Measurements from ENCODE around the gene RNF220.

RNF220 gene

GRCh38 chr1:44536357-44537209 lies 131.5 kb downstream of the RNF220 start:
- Histone ChIP-seq H3K4me1 (ENCODE audit: control insufficient read depth in 1 of 2, insufficient read depth in 2 of 2, low read length in 2 of 2) (no peaks in the 10 kb centered on the region), H3K36me3 (ENCODE audit: control insufficient read depth in 1 of 2, insufficient read depth in 2 of 2, low read length in 2 of 2) (no peaks in the 10 kb centered on the region), H3K4me3 (ENCODE audit: low read depth in 1 of 2, low read length in 2 of 2) (no peak overlapping the region), H3K9me3 (ENCODE audit: control insufficient read depth in 1 of 2, low read length in 2 of 2) (no peaks in the 10 kb centered on the region), H3K27ac (ENCODE audit: low read length) (no peak overlapping the region), H3K27me3 (ENCODE audit: low read depth, low read length) (no peaks in the 10 kb centered on the region)

- Histone ChIP-seq H3K9me3 (ENCODE audit: control insufficient read depth in 1 of 2, low read length in 2 of 2) (no peaks in the 10 kb centered on the region), H3K27ac (ENCODE audit: low read length) (no peak overlapping the region), H3K36me3 (ENCODE audit: control insufficient read depth in 1 of 2, insufficient read depth in 2 of 2, low read length in 2 of 2) (no peaks in the 10 kb centered on the region), H3K4me1 (ENCODE audit: control insufficient read depth in 1 of 2, insufficient read depth in 2 of 2, low read length in 2 of 2) (no peaks in the 10 kb centered on the region), H3K27me3 (ENCODE audit: low read depth, low read length) (no peaks in the 10 kb centered on the region), H3K4me3 (ENCODE audit: low read depth in 1 of 2, low read length in 2 of 2) (no peak overlapping the region)
Measured at GRCh38 chr1:44537538-44537937, 132.5 kb downstream of the RNF220 start.

- Histone ChIP-seq H3K27me3 (ENCODE audit: low read depth, low read length) (no peaks in the 10 kb centered on the region), H3K4me3 (ENCODE audit: low read depth in 1 of 2, low read length in 2 of 2) (no peak overlapping the region), H3K9me3 (ENCODE audit: control insufficient read depth in 1 of 2, low read length in 2 of 2) (no peaks in the 10 kb centered on the region), H3K27ac (ENCODE audit: low read length) (no peak overlapping the region), H3K4me1 (ENCODE audit: control insufficient read depth in 1 of 2, insufficient read depth in 2 of 2, low read length in 2 of 2) (no peaks in the 10 kb centered on the region), H3K36me3 (ENCODE audit: control insufficient read depth in 1 of 2, insufficient read depth in 2 of 2, low read length in 2 of 2) (no peaks in the 10 kb centered on the region)
Measured at GRCh38 chr1:44537956-44538355, 132.9 kb downstream of the RNF220 start.

GRCh38 chr1:44539991-44540730 lies 135.1 kb downstream of the RNF220 start:
- Histone ChIP-seq H3K36me3 (ENCODE audit: control insufficient read depth in 1 of 2, insufficient read depth in 2 of 2, low read length in 2 of 2) (no peaks in the 10 kb centered on the region), H3K9me3 (ENCODE audit: control insufficient read depth in 1 of 2, low read length in 2 of 2) (no peaks in the 10 kb centered on the region), H3K4me1 (ENCODE audit: control insufficient read depth in 1 of 2, insufficient read depth in 2 of 2, low read length in 2 of 2) (no peaks in the 10 kb centered on the region), H3K4me3 (ENCODE audit: low read depth in 1 of 2, low read length in 2 of 2) (no peak overlapping the region), H3K27ac (ENCODE audit: low read length) (no peak overlapping the region), H3K27me3 (ENCODE audit: low read depth, low read length) (no peaks in the 10 kb centered on the region)

GRCh38 chr1:44542420-44543063 lies 137.5 kb downstream of the RNF220 start:
- H3K27me3 ChIP-seq (ENCODE audit: low read depth, low read length): no peaks in the 10 kb centered on the region
- H3K4me1 ChIP-seq (ENCODE audit: control insufficient read depth in 1 of 2, insufficient read depth in 2 of 2, low read length in 2 of 2): no peaks in the 10 kb centered on the region
- no peak overlapping the region for H3K27ac ChIP-seq (ENCODE audit: low read length)
- H3K9me3 ChIP-seq (ENCODE audit: control insufficient read depth in 1 of 2, low read length in 2 of 2): no peaks in the 10 kb centered on the region
- no peak overlapping the region for H3K4me3 ChIP-seq (ENCODE audit: low read depth in 1 of 2, low read length in 2 of 2)
- no peaks in the 10 kb centered on the region for H3K36me3 ChIP-seq (ENCODE audit: control insufficient read depth in 1 of 2, insufficient read depth in 2 of 2, low read length in 2 of 2)

GRCh38 chr1:44543064-44543744 lies 138.1 kb downstream of the RNF220 start:
- Histone ChIP-seq H3K4me3 (ENCODE audit: low read depth in 1 of 2, low read length in 2 of 2) (no peak overlapping the region), H3K9me3 (ENCODE audit: control insufficient read depth in 1 of 2, low read length in 2 of 2) (no peaks in the 10 kb centered on the region), H3K27ac (ENCODE audit: low read length) (no peak overlapping the region), H3K36me3 (ENCODE audit: control insufficient read depth in 1 of 2, insufficient read depth in 2 of 2, low read length in 2 of 2) (no peaks in the 10 kb centered on the region), H3K27me3 (ENCODE audit: low read depth, low read length) (no peaks in the 10 kb centered on the region), H3K4me1 (ENCODE audit: control insufficient read depth in 1 of 2, insufficient read depth in 2 of 2, low read length in 2 of 2) (no peaks in the 10 kb centered on the region)

GRCh38 chr1:44543786-44544185 lies 138.7 kb downstream of the RNF220 start:
- Histone ChIP-seq H3K4me1 (ENCODE audit: control insufficient read depth in 1 of 2, insufficient read depth in 2 of 2, low read length in 2 of 2) (no peaks in the 10 kb centered on the region), H3K27me3 (ENCODE audit: low read depth, low read length) (no peaks in the 10 kb centered on the region), H3K9me3 (ENCODE audit: control insufficient read depth in 1 of 2, low read length in 2 of 2) (no peaks in the 10 kb centered on the region), H3K4me3 (ENCODE audit: low read depth in 1 of 2, low read length in 2 of 2) (no peak overlapping the region), H3K27ac (ENCODE audit: low read length) (no peak overlapping the region), H3K36me3 (ENCODE audit: control insufficient read depth in 1 of 2, insufficient read depth in 2 of 2, low read length in 2 of 2) (no peaks in the 10 kb centered on the region)

- no peaks in the 10 kb centered on the region for H3K36me3 ChIP-seq (ENCODE audit: control insufficient read depth in 1 of 2, insufficient read depth in 2 of 2, low read length in 2 of 2)
- no peak overlapping the region for H3K27ac ChIP-seq (ENCODE audit: low read length)
- H3K27me3 ChIP-seq (ENCODE audit: low read depth, low read length): no peaks in the 10 kb centered on the region
- H3K9me3 ChIP-seq (ENCODE audit: control insufficient read depth in 1 of 2, low read length in 2 of 2): no peaks in the 10 kb centered on the region
- no peak overlapping the region for H3K4me3 ChIP-seq (ENCODE audit: low read depth in 1 of 2, low read length in 2 of 2)
- no peaks in the 10 kb centered on the region for H3K4me1 ChIP-seq (ENCODE audit: control insufficient read depth in 1 of 2, insufficient read depth in 2 of 2, low read length in 2 of 2)
Measured at GRCh38 chr1:44544960-44545359, 139.9 kb downstream of the RNF220 start.

- H3K4me3 ChIP-seq (ENCODE audit: low read depth in 1 of 2, low read length in 2 of 2): no peak overlapping the region
- H3K27ac ChIP-seq (ENCODE audit: low read length): no peak overlapping the region
- H3K9me3 ChIP-seq (ENCODE audit: control insufficient read depth in 1 of 2, low read length in 2 of 2): no peaks in the 10 kb centered on the region
- no peaks in the 10 kb centered on the region for H3K27me3 ChIP-seq (ENCODE audit: low read depth, low read length)
- H3K36me3 ChIP-seq (ENCODE audit: control insufficient read depth in 1 of 2, insufficient read depth in 2 of 2, low read length in 2 of 2): no peaks in the 10 kb centered on the region
- no peaks in the 10 kb centered on the region for H3K4me1 ChIP-seq (ENCODE audit: control insufficient read depth in 1 of 2, insufficient read depth in 2 of 2, low read length in 2 of 2)
Measured at GRCh38 chr1:44545961-44546360, 140.9 kb downstream of the RNF220 start.

- H3K4me1 ChIP-seq (ENCODE audit: control insufficient read depth in 1 of 2, insufficient read depth in 2 of 2, low read length in 2 of 2): no peaks in the 10 kb centered on the region
- H3K27ac ChIP-seq (ENCODE audit: low read length): no peak overlapping the region
- no peak overlapping the region for H3K4me3 ChIP-seq (ENCODE audit: low read depth in 1 of 2, low read length in 2 of 2)
- H3K27me3 ChIP-seq (ENCODE audit: low read depth, low read length): no peaks in the 10 kb centered on the region
- no peaks in the 10 kb centered on the region for H3K36me3 ChIP-seq (ENCODE audit: control insufficient read depth in 1 of 2, insufficient read depth in 2 of 2, low read length in 2 of 2)
- no peaks in the 10 kb centered on the region for H3K9me3 ChIP-seq (ENCODE audit: control insufficient read depth in 1 of 2, low read length in 2 of 2)
Measured at GRCh38 chr1:44546403-44547053, 141.5 kb downstream of the RNF220 start.
